H1 (cell line): ENCODE data around the gene NKIRAS2.

Source experiments
- EZH2 ChIP-seq: fragments of 200-600 bp; sonication (generic); IDR thresholded peaks from 2 replicates; pipeline ENCODE4 v1.7.1; 2012; ENCODE audit warnings: low read depth, mild to moderate bottlenecking, moderate library complexity, low read length, inconsistent platforms; ENCODE audit not compliant: severe bottlenecking
- JUN ChIP-seq: IDR thresholded peaks from 2 replicates; pipeline ENCODE4 v1.6.1; 2011; ENCODE audit warnings: low read depth, mild to moderate bottlenecking, improper control_type of control experiment, low read length
- KDM5A ChIP-seq: fragments of 200-600 bp; IDR thresholded peaks from 2 replicates; pipeline ENCODE4 v1.7.1; 2012; ENCODE audit warnings: mild to moderate bottlenecking, low read length, inconsistent platforms, mixed read lengths
- POLR2A ChIP-seq, 2 experiments: IDR thresholded peaks; 1 replicate in 1 of 2; 2 replicates in 1 of 2; pipeline ENCODE4 v1.6.1; 2011; ENCODE audit warnings: low read depth in 2 of 2, low read length in 2 of 2, mild to moderate bottlenecking in 2 of 2; ENCODE audit errors: control extremely low read depth in 1 of 2
- POLR2AphosphoS5 ChIP-seq: IDR thresholded peaks from 2 replicates; pipeline ENCODE4 v1.6.1; 2011; ENCODE audit warnings: low read depth, low read length
- SIN3A ChIP-seq, 2 experiments: IDR thresholded peaks in 1 of 2; conservative IDR thresholded peaks in 1 of 2; 2 replicates each; pipeline ENCODE4 v1.6.1; 2011 to 2012; ENCODE audit warnings: low read length in 2 of 2, improper control_type of control experiment in 1 of 2, low read depth in 1 of 2, mild to moderate bottlenecking in 1 of 2
- YY1 ChIP-seq: IDR thresholded peaks from 2 replicates; pipeline ENCODE4 v1.6.1; 2011; ENCODE audit warnings: low read depth, mild to moderate bottlenecking, low read length
- TF ChIP-seq, protein P1 (sequence below), 3 experiments: IDR thresholded peaks; 1 replicate in 2 of 3; 2 replicates in 1 of 3; pipeline versions ENCODE4 v1.5.1 to v1.6.1; 2011; ENCODE audit warnings: low read length in 3 of 3, mild to moderate bottlenecking in 3 of 3, inconsistent platforms in 2 of 3, low read depth in 1 of 3, moderate library complexity in 1 of 3; ENCODE audit not compliant: insufficient read depth in 1 of 3; ENCODE audit errors: control extremely low read depth in 1 of 3

DNA sequence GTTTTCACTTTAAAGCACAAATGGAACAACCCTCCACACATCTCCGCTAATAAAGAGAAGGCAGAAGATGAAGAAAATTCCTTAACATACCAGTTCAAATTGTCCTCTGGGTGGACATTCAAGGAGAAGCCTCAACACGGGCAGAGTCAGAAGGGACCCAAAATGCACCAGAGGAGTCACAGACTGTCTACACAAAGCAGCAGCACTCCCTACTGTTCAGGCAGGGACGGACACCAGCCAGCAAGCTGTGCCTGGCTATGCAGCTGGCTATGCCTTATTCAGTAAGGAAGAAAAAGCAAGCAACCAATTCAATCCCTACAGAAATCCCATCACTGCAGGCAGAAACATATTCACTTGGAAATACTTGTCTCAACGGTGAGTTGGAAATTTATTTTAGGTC lies 10.7 kb upstream of the NKIRAS2 start:
- TF ChIP-seq POLR2AphosphoS5: no peak
- no peak for TF ChIP-seq SIN3A (conservative IDR thresholded peaks at IDR 0.05 in 1 of 2, IDR thresholded peaks at IDR 0.05 in 1 of 2; ENCODE audit: low read depth in 1 of 2, low read length in 2 of 2)
- no peak for TF ChIP-seq EZH2
- TF ChIP-seq, protein P1, sequence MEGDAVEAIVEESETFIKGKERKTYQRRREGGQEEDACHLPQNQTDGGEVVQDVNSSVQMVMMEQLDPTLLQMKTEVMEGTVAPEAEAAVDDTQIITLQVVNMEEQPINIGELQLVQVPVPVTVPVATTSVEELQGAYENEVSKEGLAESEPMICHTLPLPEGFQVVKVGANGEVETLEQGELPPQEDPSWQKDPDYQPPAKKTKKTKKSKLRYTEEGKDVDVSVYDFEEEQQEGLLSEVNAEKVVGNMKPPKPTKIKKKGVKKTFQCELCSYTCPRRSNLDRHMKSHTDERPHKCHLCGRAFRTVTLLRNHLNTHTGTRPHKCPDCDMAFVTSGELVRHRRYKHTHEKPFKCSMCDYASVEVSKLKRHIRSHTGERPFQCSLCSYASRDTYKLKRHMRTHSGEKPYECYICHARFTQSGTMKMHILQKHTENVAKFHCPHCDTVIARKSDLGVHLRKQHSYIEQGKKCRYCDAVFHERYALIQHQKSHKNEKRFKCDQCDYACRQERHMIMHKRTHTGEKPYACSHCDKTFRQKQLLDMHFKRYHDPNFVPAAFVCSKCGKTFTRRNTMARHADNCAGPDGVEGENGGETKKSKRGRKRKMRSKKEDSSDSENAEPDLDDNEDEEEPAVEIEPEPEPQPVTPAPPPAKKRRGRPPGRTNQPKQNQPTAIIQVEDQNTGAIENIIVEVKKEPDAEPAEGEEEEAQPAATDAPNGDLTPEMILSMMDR (IDR thresholded peaks at IDR 0.05; ENCODE audit: control extremely low read depth in 1 of 3, insufficient read depth in 1 of 3, low read depth in 1 of 3, low read length in 3 of 3): peak; percentile 14 to 57 (median 37); a peak in 3 of 4 replicates
- TF ChIP-seq POLR2A (IDR thresholded peaks at IDR 0.05; ENCODE audit: control extremely low read depth in 1 of 2, low read depth in 2 of 2, low read length in 2 of 2): no peak
- TF ChIP-seq KDM5A: no peak
- no peak for TF ChIP-seq YY1
- TF ChIP-seq JUN: no peak
